B cell (primary cell): ENCODE results near the gene CDT1. TPM values are rescaled to one million over a fixed set of nuclear protein-coding genes. Genes with fewer than 3 reads are reported as not detected.

ENCODE experiments used
- ATAC-seq: fragments of 200-7000 bp; cut with Tn5 transposase; one replicate; pipeline ENCODE4 v1.10.0; 2021; ENCODE audit warnings: low read depth, mild to moderate bottlenecking, moderate number of reproducible peaks, moderate library complexity
- CTCF ChIA-PET: fragments of 350-600 bp; sonication (Branson Sonifier 250); formaldehyde crosslinking; loops from one replicate; lab custom pipeline; 2021; ENCODE audit warnings: antibody characterized with exemption, inconsistent platforms; lab: Charles Lee
- POLR2A ChIA-PET: fragments of 350-600 bp; sonication (Branson Sonifier 250); formaldehyde crosslinking; loops from one replicate; lab custom pipeline; 2021; ENCODE audit warnings: antibody characterized with exemption; lab: Charles Lee
- DNase-seq: peaks from one replicate; pipeline ENCODE4 v3.0.0; 2013
- H2AFZ ChIP-seq: 2 replicates; pipeline ENCODE4 v1.6.1; 2012; ENCODE audit warnings: mild to moderate bottlenecking, low read depth, low read length; ENCODE audit not compliant: insufficient read depth, poor library complexity, severe bottlenecking
- H3K27ac ChIP-seq, 2 donors: 1 replicate in 1 of 2; 2 replicates in 1 of 2; pipeline ENCODE4 v1.5.1; 2012 to 2013; ENCODE audit warnings: low read length in 2 of 2, mild to moderate bottlenecking in 2 of 2, moderate library complexity in 1 of 2
- H3K27me3 ChIP-seq, 4 experiments: fragments of 200-600 bp in 1 of 4; sonication (generic) in 1 of 4; replicated peaks in 1 of 4; 1 replicate in 2 of 4; 2 replicates in 2 of 4; pipeline versions ENCODE4 v1.6.1 to v1.7.0; 2013 to 2016; ENCODE audit warnings: low read length in 3 of 4, mild to moderate bottlenecking in 2 of 4, mixed read lengths in 1 of 4, moderate library complexity in 1 of 4; ENCODE audit not compliant: insufficient read depth in 4 of 4, control insufficient read depth in 3 of 4; ENCODE audit errors: control extremely low read depth in 1 of 4
- H3K36me3 ChIP-seq, 2 experiments: replicated peaks in 1 of 2; 1 replicate in 1 of 2; 2 replicates in 1 of 2; pipeline versions ENCODE4 v1.6.1 to v1.7.1; 2013; ENCODE audit warnings: low read length in 1 of 2; ENCODE audit not compliant: insufficient read depth in 2 of 2, control insufficient read depth in 1 of 2; ENCODE audit errors: control extremely low read depth in 1 of 2, extremely low read depth in 1 of 2
- H3K4me1 ChIP-seq, 2 donors: fragments of 200-600 bp in 1 of 2; sonication (generic) in 1 of 2; 1 replicate in 1 of 2; 2 replicates in 1 of 2; pipeline versions ENCODE4 v1.5.1 to v1.6.1; 2013 to 2017; ENCODE audit warnings: low read length in 2 of 2; ENCODE audit not compliant: control insufficient read depth in 2 of 2, insufficient read depth in 2 of 2
- H3K4me2 ChIP-seq: replicated peaks from 2 replicates; pipeline ENCODE3; 2012; ENCODE audit warnings: mild to moderate bottlenecking, low read depth, low read length; ENCODE audit not compliant: poor library complexity, severe bottlenecking
- H3K4me3 ChIP-seq, 5 experiments: fragments of 200-600 bp in 1 of 5; sonication (generic) in 1 of 5; 1 replicate in 3 of 5; 2 replicates in 2 of 5; pipeline versions ENCODE4 v1.5.1 to v1.7.0; 2011 to 2016; ENCODE audit warnings: low read length in 4 of 5, mild to moderate bottlenecking in 4 of 5, low read depth in 2 of 5, control low read depth in 1 of 5, moderate library complexity in 1 of 5; ENCODE audit not compliant: insufficient read depth in 1 of 5; ENCODE audit errors: control extremely low read depth in 1 of 5, extremely low read depth in 1 of 5
- H3K79me2 ChIP-seq: fragments of 200-600 bp; sonication (generic); one replicate; pipeline ENCODE4 v1.6.0; 2016; ENCODE audit warnings: low read length; ENCODE audit not compliant: control insufficient read depth, insufficient read depth
- H3K9ac ChIP-seq: fragments of 200-600 bp; sonication (generic); 2 replicates; pipeline ENCODE4 v1.6.1; 2017; ENCODE audit warnings: mild to moderate bottlenecking, low read length, moderate library complexity
- H3K9me3 ChIP-seq, 3 donors: one replicate each; pipeline versions ENCODE4 v1.6.1 to v1.7.1; 2013; ENCODE audit warnings: low read length in 2 of 3; ENCODE audit not compliant: control insufficient read depth in 2 of 3, insufficient read depth in 1 of 3; ENCODE audit errors: control extremely low read depth in 1 of 3
- H4K20me1 ChIP-seq: 2 replicates; pipeline ENCODE4 v1.6.0; 2012; ENCODE audit warnings: mild to moderate bottlenecking, low read length; ENCODE audit not compliant: insufficient read depth, control insufficient read depth, poor library complexity, severe bottlenecking
- H3K27ac Mint-ChIP-seq: one replicate; pipeline ENCODE4 v1.8.0; 2021; ENCODE audit warnings: mixed read lengths
- H3K27me3 Mint-ChIP-seq: one replicate; pipeline ENCODE4 v1.8.0; 2021; ENCODE audit warnings: mixed read lengths
- H3K4me1 Mint-ChIP-seq: one replicate; pipeline ENCODE4 v1.8.0; 2021; ENCODE audit warnings: mixed read lengths
- H3K4me3 Mint-ChIP-seq: one replicate; pipeline ENCODE4 v1.8.0; 2021; ENCODE audit warnings: mixed read lengths
- H3K9me3 Mint-ChIP-seq: one replicate; pipeline ENCODE4 v1.8.0; 2022; ENCODE audit warnings: mixed read lengths; ENCODE audit not compliant: insufficient read depth
- CTCF ChIP-seq: fragments of 200-600 bp; IDR thresholded peaks from one replicate; pipeline ENCODE4 v1.8.0; 2022; ENCODE audit warnings: antibody characterized with exemption, mild to moderate bottlenecking
- EZH2 ChIP-seq: IDR thresholded peaks from 2 replicates; pipeline ENCODE4 v1.6.1; 2012; ENCODE audit warnings: borderline replicate concordance, low read depth, mild to moderate bottlenecking, moderate library complexity, low read length; ENCODE audit not compliant: insufficient read depth, poor library complexity, severe bottlenecking
- WGBS: methylation state at CpG from one replicate; pipeline ENCODE4 v1.1.5; 2013; ENCODE audit warnings: missing lambda C conversion rate; ENCODE audit not compliant: insufficient coverage; 5-methylcytosine and 5-hydroxymethylcytosine counted together
- intact Hi-C: fragments of 100-400 bp; cut with micrococcal nuclease; formaldehyde crosslinking; loops from one replicate; pipeline ENCODE4 v1.10.0; 2022
- polyA minus RNA-seq: library from RNA; depleted of rRNA, polyadenylated mRNA; stranded (reverse); fragments of >200 nt; gene quantifications from 2 replicates; pipeline ENCODE4 v1.2.3, GENCODE V29; 2012
- polyA plus RNA-seq: library from polyadenylated mRNA; depleted of rRNA; stranded (reverse); fragments of >200 nt; gene quantifications from 2 replicates; pipeline ENCODE4 v1.2.3, GENCODE V29; 2012
- total RNA-seq, 2 donors: library from RNA; stranded (reverse); fragments of 120-200 nt in 1 of 2; gene quantifications; 1 replicate in 1 of 2; 2 replicates in 1 of 2; pipeline versions ENCODE4 v1.2.3 to v1.2.4, GENCODE V29; 2013 to 2022

CDT1 gene
- total RNA-seq (0.27 and 1.3 TPM in 2 replicates), polyA plus RNA-seq (0.36 and 0.48 TPM in 2 replicates), polyA minus RNA-seq (5.7 and 6.5 TPM in 2 replicates)
- total RNA-seq (2013), result 0.40 TPM

- ChIA-PET POLR2A (interaction anchor here (0.6 to 1.2 kb wide), 5 partner anchors 10 to 391 kb away, joined by 3 to 7 read pairs (median 3); no protein-coding TSS in a partner anchor), CTCF (interaction anchor here (0.9 to 1.3 kb wide), 5 partner anchors 9 to 170 kb away, joined by 3 to 10 read pairs (median 4); no protein-coding TSS in a partner anchor)
- Histone ChIP-seq H3K9ac (peak within 1 kb of the TSS; percentile 75), H4K20me1 (peaks cover 23% of the 10 kb centered on the region), H3K9me3 (peaks cover 0 to 15% (median 0%) of the 10 kb centered on the region in 3 donors), H3K27me3 (peaks cover 0 to 4% (median 0%) of the 10 kb centered on the region in 4 experiments), H3K4me1 (peaks cover 26 to 40% of the 10 kb centered on the region in 2 donors), H3K4me2 (peak within 1 kb of the TSS; percentile 88), H3K79me2 (peaks cover 4% of the 10 kb centered on the region), H3K4me3 (peak within 1 kb of the TSS; percentile 52 to 81 (median 77)), H3K27ac (peak within 1 kb of the TSS; percentile 54 to 67), H2AFZ (peak within 1 kb of the TSS; percentile 69), H3K36me3 (peaks cover 0 to 6% of the 10 kb centered on the region in 2 experiments)
- TF ChIP-seq CTCF, result no peak
- TF ChIP-seq EZH2, result no peak
- H3K27me3 Mint-ChIP-seq, result no peaks in the 10 kb centered on the region
- DNase-seq (peak; percentile 92), ATAC-seq (peak; percentile 68)
- H3K9me3 Mint-ChIP-seq, result no peaks in the 10 kb centered on the region
- peak within 1 kb of the TSS; percentile 86 for H3K4me3 Mint-ChIP-seq
- peak within 1 kb of the TSS; percentile 87 for H3K27ac Mint-ChIP-seq
- intact Hi-C loops, result loop anchor here (1.0 to 2.0 kb wide), 4 partner anchors 9 to 140 kb away; partner anchors contain the start of genes GALNS, MVD, PIEZO1 and TRAPPC2L
- under 1% methylated on average over 95 of the region's 98 CpGs for WGBS
- peaks cover 21% of the 10 kb centered on the region for H3K4me1 Mint-ChIP-seq
Measured at GRCh38 chr16:88803264-88803987, at the start of gene CDT1. TSS of gene CDT1 (plus strand) at chr16:88803789. CDS start at chr16:88803832, 43 bp downstream.
